ENCODE measurements around the gene MAN1B1.

- TF ChIP-seq, protein P1, sequence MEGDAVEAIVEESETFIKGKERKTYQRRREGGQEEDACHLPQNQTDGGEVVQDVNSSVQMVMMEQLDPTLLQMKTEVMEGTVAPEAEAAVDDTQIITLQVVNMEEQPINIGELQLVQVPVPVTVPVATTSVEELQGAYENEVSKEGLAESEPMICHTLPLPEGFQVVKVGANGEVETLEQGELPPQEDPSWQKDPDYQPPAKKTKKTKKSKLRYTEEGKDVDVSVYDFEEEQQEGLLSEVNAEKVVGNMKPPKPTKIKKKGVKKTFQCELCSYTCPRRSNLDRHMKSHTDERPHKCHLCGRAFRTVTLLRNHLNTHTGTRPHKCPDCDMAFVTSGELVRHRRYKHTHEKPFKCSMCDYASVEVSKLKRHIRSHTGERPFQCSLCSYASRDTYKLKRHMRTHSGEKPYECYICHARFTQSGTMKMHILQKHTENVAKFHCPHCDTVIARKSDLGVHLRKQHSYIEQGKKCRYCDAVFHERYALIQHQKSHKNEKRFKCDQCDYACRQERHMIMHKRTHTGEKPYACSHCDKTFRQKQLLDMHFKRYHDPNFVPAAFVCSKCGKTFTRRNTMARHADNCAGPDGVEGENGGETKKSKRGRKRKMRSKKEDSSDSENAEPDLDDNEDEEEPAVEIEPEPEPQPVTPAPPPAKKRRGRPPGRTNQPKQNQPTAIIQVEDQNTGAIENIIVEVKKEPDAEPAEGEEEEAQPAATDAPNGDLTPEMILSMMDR (IDR thresholded peaks at IDR 0.05), result no peak
- TF ChIP-seq POLR2AphosphoS5 (IDR thresholded peaks at IDR 0.05; ENCODE audit: low read depth, low read length) (no peak), REST (IDR thresholded peaks at IDR 0.05; ENCODE audit: insufficient read depth in 1 of 2, low read depth in 2 of 2, low read length in 1 of 2) (no peak), TCF7L2 (IDR thresholded peaks at IDR 0.05; ENCODE audit: low read depth, low read length) (no peak), SIN3A (IDR thresholded peaks at IDR 0.05; ENCODE audit: borderline replicate concordance, insufficient read depth, low read depth, low read length) (no peak)
Observed at GRCh38 chr9:137082925-137083290, 3.9 kb upstream of the MAN1B1 start.
